HT-29 (cell line): Measurements from ENCODE around the gene CDC14B. TPM values are rescaled to one million over a fixed set of nuclear protein-coding genes. Genes with fewer than 3 reads are reported as not detected.
"Not testable (repeated sequence)": the region's sequence is repeated elsewhere in the genome, so short reads cannot be mapped to it uniquely, and the experiment has no call there.

ENCODE experiments used
- DNase-seq: peaks from one replicate; pipeline ENCODE4 v3.0.0-alpha.2; 2015; ENCODE audit warnings: low spot score
- total RNA-seq: library from RNA; depleted of rRNA; stranded (reverse); fragments of >200 nt; shearing (Covaris generic); gene quantifications from 2 replicates; pipeline ENCODE4 v1.2.3, GENCODE V29; 2014

Gene CDC14B
- total RNA-seq, 1 experiment from 2014 or later = 11.7 TPM

DNA sequence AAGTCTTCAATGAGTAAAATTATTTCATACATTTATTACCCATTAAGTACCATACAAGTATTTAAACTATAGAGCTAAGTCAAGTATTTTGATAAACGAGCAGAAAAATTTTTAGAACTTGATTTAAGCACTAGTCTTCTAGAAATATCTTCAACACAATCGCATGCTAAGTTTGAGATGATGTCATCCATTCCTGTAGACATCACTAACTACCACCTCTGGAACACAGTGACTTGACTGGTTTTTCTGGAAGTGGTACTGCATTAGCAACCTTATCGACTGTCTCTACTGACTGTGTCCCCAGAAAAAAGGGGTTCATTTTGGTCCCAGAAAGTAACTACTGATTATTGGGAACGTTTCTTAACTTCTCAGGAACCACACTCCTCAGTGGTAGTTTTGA lies 69.0 kb downstream of the CDC14B start:
- no peak for DNase-seq

DNA sequence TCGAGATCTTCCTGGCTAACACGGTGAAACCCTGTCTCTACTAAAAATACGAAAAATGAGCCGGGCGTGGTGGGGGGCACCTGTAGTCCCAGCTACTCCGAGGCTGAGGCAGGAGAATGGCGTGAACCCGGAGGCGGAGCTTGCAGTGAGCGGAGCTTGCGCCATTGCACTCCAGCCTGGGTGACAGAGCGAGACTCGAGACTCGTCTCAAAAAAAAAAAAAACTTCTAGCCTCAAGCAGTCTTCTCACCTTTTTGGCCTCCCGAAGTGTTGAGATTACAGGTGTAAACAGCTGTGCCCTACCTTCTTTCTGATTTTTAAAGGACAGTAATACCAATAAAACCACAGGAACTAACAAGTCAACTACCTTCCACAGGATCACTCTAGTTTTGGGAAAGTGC lies 76.5 kb downstream of the CDC14B start:
- not testable (repeated sequence) for DNase-seq

DNA sequence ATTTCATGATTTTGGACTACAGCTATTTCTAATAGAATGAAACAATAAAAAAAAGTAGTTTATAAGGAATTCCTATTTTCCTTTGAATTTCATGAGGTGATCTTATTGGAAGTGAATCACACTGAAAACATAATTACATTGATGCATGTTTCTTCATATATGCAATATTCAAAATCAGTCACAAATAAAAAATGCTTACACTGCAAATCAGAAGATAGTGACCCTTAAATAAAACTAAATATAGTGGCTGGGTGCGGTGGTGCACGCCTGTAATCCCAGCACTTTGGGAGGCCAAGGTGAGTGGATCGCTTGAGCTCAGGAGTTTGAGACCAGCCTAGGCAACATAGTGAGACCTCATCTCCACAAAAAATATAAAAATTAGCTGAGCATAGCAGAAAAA lies 79.5 kb downstream of the CDC14B start:
- no peak for DNase-seq

DNA sequence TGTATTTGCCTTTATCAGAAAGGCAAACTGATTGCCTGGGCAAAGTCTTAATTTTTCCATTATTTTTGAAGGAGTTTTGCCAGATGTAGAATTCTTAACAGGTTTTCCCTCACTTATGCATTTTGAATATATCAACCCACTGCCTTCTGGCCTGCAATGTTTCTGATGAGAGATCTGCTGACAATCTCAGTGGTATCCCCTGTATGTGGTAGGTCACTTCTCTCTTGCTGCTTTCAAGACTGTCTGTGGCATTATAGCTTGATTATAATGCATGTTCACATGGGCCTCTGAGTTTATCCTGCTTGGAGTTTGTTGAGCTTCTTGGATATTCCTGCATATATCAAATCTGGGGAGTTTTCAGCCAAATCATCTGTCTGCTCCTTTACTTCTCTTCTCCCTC lies 87.5 kb downstream of the CDC14B start:
- no peak for DNase-seq

DNA sequence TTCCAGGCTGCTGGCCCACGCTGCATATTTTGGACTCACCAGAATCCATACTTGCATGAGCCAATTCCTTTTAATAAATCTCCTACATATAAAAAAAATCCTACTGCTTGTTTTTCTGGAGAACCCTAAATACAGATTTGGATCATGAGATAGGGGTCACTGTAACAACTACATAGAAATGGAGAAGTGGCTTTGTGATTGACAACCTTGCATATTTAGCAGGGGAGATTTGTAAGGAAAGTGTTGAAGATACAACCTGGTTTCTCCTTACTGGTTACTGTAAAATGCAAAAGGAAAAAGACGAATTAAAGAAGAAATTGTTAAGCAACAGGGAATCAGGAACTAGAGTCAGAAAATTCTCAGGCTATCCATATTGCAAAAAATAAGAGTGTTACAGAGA lies 94.9 kb downstream of the CDC14B start:
- DNase-seq = no peak

DNA sequence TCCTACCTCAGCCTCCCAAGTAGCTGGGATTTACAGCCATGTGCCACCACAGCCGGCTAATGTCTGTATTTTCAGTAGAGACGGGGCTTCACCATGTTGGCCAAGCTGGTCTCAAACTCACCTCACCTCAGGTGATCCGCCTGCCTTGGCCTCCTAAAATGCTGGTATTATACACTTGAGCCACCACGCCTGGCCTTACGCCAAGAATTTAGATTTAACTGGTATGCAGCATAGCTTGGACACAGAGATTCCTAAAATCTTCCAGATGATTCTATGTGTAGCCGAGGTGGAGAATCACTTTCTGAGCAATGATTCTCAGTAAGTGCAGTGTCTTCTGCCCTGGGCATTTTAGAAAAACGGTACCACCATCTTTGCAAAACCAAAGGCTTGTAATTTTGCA lies 95.6 kb downstream of the CDC14B start:
- DNase-seq = no peak

DNA sequence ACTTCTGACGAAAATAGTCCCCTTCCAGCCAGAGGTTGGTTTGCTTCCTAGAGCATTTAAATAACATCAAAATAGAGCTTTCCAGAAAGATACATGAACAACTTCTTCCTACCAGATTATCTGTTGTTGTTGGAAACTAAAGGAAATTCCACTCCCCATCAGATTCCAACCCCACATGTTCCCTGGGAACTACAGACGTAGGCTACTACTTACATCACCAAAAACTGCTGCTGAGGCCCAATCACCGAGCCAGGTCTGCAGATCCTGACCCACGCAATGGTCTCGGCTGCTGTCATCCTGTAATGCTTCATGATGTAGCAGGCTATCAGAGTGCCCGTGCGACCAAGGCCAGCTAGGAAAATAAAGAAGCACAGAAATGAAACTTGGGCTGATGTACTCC lies 96.3 kb downstream of the CDC14B start:
- no peak for DNase-seq

DNA sequence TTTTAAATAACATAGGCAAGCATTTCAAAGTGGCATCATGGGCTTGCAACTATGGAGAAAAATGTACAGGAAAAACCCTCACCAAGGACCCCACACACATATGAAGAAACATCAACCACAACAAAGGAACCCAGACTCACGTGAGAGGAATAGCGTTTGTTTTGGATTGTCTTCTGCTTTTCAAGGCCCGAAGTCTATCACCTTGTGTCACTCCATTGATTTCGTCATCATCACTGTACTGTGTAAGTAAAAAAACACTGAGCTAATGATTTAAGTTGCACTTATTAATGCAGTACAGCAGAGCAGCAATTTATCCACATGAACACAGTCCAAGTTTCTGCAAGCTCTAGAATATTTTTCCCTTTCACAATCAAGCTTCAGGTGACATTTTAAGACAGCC lies 97.3 kb downstream of the CDC14B start:
- no peak for DNase-seq

DNA sequence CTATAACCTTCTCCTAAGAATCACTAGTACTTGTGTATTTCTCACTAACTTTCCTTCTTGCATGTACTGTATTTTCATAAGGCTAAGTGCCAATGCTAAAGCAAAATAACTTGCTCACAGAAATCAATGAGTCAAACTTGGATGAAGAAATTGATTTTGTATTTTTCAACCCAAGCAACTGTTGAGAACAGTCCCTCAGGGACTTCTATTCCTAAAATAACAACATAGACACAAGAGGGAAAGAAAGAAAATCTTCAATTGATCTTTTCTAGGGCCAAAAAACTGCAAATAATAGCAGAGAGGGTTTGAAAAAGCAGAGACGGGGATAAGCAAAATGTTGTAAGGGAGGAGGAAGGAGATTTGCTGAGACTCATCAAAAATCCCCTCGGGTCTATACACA lies 99.9 kb downstream of the CDC14B start:
- no peak for DNase-seq

DNA sequence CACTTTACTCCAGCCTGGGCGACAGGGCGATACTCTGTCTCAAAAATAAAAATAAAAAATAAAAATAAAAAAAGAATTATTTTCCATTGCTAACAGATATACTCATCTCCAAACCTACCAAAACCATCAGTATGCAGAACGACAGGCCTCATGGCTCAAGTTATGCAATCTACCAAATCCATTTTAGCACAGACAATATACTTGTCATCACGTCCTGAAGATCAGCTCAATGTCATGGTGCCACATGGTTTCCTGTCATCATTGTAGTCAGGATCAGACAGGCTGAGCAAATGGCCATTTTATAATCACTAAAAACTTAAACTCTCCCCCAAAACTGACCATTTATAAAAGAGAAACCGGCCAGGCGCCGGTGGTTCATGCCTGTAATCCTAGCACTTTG lies 100.5 kb downstream of the CDC14B start:
- no peak for DNase-seq

DNA sequence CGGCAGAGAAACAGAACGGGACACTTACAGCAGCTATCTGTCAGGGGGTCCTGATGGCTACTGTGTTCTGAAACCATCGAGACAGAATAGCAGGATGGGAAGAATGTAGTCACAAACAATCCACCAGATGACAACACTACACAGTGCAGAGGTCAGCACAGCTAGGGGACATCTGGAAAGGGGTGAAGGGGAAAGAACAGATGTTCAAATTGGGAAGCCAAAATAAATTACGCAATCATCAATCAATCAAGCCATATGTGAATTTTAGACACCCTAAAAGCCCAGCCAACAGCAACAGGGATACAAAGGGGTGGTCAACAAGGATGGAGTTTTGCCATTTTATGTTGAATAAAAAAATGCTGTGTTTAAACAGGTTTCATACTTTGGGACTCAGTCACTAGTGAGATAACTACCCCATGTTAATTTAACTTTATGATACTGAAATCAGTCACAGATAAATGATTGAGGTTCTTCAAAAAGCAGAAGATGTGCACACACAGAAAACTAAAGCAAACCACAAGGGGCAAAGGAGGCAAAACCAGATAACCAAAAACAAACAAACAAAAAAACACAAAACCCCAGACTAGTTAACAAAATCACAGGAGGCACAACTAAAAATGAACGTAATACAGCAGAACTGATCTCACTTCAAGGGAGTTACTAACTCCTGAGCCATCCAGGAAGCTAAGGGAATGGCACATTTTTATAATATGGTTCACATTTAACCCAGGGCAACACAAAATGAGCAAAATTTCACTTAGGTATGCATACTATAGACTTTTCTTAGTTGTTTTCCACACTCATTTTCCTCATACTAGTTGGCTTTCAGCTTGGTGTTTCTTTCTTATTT lies 103.8 kb downstream of the CDC14B start:
- no peak for DNase-seq

DNA sequence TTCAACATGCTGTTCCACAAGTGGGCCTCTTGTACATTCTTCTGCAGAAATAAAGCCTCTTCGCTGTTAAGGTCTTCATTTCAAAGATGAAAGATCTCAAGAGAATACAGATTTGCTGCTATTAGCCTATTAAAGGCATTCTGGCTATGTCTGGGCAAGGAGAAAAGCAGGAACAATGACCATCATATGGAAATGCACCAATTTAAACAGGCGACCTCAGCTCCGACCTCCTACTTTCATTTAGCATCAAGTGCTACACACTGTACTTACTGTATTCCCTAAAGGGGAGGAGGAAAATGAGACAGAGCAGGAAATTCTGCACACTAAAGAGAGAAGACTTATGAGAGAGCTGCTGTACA lies 104.9 kb downstream of the CDC14B start:
- DNase-seq = no peak

DNA sequence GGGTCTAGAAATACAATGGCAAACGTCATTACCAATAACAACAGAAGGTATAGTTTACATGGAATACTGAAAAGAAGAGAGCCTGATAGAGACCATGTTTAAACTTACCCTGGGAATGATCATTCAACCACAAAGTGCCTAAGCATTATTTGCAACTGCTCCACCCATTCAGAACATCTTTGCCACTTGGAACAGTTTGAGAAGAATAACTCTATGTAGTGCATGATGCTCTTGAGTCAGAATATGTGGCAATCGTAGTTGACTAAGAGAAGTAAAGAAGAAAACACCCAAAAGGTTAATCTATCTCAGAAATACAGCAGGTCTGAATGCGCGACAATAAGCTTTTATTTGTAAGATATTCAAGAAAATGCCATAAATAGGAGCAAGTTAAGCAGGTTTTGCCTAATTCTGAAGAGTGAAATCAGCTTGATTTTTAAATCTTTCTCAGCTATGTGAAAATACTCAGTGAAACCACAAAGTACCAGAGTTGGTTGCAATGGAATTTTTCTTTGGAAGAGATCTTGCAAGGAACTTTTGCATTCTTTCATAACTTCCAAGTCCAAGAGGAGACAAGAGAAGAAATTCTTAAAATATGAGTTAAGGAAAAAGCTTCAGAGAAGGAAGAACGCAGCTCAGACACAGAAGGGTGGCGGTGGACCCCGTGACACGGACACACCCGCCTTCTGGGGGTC lies 105.4 kb downstream of the CDC14B start:
- no peak for DNase-seq

DNA sequence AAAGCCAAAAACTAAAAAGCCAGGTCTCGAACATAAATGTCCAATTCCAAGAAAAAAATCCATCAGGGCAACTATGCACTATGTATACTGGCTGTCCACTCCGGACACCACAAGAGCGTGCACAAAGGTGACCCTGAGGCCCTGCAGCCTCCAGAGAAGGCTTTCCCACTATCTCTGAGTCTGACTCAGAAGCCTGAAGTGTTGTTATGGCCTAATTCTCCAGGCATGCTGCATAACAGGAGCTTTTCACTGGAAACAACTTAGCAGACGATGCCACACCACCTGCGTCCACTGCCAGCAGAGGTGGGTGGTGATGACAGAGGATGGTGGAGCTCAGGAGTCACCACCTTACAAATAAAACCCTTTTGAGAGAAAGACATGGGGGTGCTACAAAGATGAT lies 106.0 kb downstream of the CDC14B start:
- DNase-seq = no peak

DNA sequence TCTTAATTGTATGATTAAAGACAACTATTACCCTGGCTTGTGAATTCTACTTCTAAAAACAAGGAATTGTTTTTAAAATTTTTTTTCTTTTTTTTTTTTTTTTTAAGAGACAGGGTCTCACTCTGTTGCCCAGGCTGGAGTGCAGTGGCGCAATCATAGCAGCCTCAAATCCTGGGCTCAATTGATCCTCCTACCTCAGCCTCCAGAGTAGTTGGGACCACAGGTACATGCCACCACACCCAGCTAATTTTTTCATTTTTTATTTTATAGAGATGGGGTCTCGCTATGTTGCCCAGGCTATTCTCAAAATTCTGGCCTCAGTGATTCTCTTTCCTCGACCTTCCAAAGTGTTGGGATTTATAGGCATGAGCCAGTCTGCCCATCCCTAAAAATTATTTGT lies 107.4 kb downstream of the CDC14B start:
- no peak for DNase-seq

DNA sequence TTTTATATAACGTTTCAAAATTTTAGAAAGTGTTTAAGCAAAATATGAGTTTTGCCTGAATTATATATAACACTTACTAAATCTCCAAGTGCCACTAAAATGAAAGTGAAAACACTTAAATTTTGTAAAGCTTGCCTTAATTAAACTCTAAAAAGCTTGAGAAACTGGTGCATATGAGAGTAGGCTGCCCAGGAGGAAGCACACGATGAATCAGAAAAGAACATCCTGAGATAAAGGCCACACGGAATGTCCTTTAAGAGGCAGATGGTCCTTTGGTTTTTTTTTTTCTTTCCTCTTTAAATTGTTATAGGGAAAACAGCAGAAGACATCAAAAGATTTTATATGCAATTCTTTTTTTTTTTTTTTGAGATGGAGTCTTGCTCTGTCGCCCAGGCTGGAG lies 109.4 kb downstream of the CDC14B start:
- no peak for DNase-seq

DNA sequence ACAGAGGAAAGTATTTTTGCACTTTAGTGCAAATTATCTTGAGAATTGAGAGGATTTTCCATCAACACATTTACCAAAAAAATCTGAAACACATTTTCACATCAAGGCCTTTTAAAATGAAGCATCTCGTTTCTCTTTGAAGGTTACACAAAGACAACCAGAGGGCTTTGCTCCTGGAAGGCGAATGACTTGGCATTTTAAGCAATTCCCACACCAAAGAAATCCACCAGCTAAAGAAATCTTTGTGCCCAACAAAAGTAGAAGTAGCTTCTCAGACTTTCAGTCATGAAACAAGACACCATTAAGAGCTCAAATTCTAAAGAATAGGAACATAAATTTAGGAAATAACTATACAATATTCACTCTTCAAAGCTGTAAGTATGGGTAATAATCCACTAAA lies 109.8 kb downstream of the CDC14B start:
- no peak for DNase-seq

DNA sequence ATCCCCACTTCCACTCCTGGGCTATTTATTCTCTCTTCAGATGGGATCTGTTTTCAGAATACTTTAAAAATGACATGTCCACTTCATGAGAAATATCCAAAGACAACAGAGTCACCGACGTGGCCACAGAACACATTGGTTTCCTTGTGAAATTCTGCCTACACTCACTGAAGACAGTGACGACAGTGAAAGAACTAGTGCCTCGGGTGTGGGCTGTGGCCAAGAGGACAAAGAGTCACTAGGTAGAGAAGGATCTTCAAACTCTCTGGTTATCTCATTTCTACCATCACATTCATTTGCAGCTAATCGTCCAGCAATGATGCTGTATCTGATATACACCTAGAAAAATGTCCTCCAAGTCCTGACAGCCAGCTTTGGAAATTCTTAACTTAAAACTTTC lies 110.6 kb downstream of the CDC14B start:
- no peak for DNase-seq

DNA sequence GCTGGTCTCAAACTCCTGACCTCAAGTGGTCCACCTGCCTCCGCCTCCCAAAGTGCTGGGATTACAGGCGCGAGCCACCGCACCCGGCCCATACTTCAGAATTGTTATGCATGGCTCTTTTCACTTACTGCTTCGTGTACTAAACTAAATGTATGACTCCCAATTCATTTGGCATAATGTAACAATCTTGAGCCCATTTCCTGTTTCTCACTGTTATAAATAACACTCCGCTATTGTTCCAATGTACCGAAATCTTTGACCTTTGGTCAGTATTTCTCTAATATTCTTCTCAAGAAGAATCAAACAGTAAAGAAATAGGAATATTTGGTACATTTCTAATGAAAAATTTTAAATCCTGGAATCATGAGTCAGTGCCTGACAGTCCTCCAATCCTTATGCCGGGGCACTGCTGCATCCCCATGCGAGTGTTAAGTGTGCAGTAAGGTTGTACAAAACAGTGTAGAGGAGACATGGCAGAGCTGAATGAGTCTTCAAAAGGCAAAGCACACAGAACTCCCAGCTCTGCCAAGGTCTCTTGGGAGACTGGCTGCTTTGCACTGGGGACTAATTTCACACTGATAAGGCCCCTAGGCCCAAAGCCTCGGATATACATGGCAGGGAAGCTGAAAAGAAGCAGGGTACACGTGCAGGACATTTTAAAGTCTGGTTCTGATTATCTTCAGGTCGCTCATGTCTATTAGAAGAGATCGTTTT lies 111.3 kb downstream of the CDC14B start:
- no peak for DNase-seq

DNA sequence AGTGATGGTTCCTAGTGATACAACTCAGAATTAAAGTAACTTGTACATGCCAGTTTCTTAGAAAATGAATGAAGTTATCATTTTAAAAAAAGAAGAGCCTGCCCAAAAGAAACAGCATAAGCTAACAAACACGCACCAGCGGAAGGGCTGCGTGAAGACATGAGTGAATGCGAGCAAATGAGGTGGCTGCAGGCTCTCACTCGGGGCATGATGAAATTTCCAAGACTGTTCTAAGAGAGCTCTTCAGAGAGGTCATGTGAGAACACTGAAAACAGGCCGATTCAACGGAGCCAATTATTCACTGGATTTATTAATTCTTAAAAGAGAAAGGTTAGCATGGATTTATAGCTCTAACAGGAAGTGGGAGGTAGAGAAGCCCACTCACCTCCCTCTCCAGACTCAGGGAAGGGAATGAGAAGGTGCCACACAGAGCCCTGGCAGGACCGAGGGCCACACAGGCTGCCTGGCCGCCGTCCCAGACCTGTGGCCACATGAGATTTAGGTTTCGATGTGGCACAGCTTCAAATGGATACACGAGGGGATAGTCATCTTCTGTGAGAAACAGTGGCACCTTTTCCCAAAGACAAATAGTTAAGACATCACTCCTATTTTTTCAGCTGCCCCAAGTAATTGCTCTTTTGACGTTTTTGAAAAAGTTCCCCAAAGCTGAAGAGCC lies 114.2 kb downstream of the CDC14B start:
- DNase-seq = no peak

DNA sequence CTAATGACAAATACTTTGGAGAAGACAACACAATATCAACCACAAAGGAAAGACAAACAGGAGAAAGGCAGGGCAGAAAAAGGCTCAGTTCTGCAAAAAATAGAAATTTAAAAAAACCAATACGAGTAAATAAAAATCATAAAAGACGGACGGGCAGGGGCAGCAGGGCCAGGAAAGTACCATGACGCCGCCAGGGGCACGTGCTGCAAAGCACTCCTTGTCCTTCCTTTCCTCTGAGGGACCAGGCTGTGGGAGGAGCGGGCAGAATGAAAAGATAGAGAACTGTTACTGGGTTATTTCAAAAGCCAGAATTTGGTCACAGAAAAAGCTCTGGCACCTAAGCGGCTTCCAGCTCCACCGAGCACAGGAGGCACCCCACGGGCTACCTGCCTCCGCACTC lies 115.7 kb downstream of the CDC14B start:
- no peak for DNase-seq

DNA sequence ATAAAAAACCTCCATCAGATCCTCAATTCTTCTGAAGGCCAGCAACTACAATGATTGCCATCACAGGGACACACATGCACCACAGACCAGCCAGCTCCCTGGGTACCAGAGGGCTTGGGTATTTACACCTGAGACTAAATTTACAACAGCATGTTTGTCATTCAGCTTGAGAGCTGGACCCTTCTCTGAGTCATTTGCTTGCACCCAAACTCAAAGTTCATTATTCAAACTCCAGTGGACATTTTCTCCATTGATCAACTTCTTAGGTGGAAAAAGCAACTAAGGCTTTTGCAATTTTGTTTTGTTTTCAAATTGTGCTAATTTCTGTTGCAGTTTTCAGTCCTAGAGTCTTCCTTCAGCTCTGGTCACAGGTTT lies 116.3 kb downstream of the CDC14B start:
- not testable (repeated sequence) for DNase-seq
